ENCODE data around the gene DPH7. TPM values are rescaled to one million over a fixed set of nuclear protein-coding genes. Genes with fewer than 3 reads are reported as not detected.

DPH7 gene
- total RNA-seq, 1 donor from 2014 or later: 34.4 TPM

- no peaks in the 10 kb centered on the region for H3K27me3 ChIP-seq (ENCODE audit: insufficient read depth, low read length)
- H3K27ac Mint-ChIP-seq (ENCODE audit: unreplicated experiment): no peak overlapping the region
- H3K4me1 Mint-ChIP-seq (ENCODE audit: low read depth, unreplicated experiment): no peaks in the 10 kb centered on the region
- no peak overlapping the region for H3K4me2 ChIP-seq (ENCODE audit: low read length)
- H3K4me1 ChIP-seq (ENCODE audit: insufficient read depth, low read length): no peaks in the 10 kb centered on the region
- H3K27me3 Mint-ChIP-seq (ENCODE audit: low read depth, unreplicated experiment): peaks cover 2% of the 10 kb centered on the region
- no peak for FAIRE-seq
- H3K9me3 ChIP-seq (ENCODE audit: insufficient read depth, low read depth, low read length): no peaks in the 10 kb centered on the region
- DNase-seq (ENCODE audit: low read depth): no peak
- no peaks in the 10 kb centered on the region for H4K20me1 ChIP-seq (ENCODE audit: insufficient read depth, low read length)
- H3K36me3 Mint-ChIP-seq (ENCODE audit: low read depth, unreplicated experiment): peaks cover 12% of the 10 kb centered on the region
- no peak overlapping the region for H2AFZ ChIP-seq (ENCODE audit: low read depth, low read length)
- H3K27ac ChIP-seq (ENCODE audit: low read depth, low read length): no peak overlapping the region
- no peak overlapping the region for H3K9ac ChIP-seq (ENCODE audit: low read length)
- H3K4me3 Mint-ChIP-seq (ENCODE audit: unreplicated experiment): no peak overlapping the region
- H3K4me3 ChIP-seq (ENCODE audit: insufficient read depth, low read depth, low read length): no peak overlapping the region
- no peaks in the 10 kb centered on the region for H3K36me3 ChIP-seq (ENCODE audit: insufficient read depth, low read length)
- peaks cover 2% of the 10 kb centered on the region for H3K9me3 Mint-ChIP-seq (ENCODE audit: unreplicated experiment)
- no peaks in the 10 kb centered on the region for H3K79me2 ChIP-seq (ENCODE audit: insufficient read depth, low read length)
- TF ChIP-seq EZH2 (IDR thresholded peaks at IDR 0.05; ENCODE audit: insufficient read depth, low read length) (no peak), CTCF (IDR thresholded peaks at IDR 0.05; ENCODE audit: insufficient read depth, low read depth, low read length) (no peak)
Observed at GRCh38 chr9:137516144-137516917, 62.4 kb downstream of the DPH7 start.

- Histone ChIP-seq H3K4me1 (ENCODE audit: insufficient read depth, low read length) (no peaks in the 10 kb centered on the region), H3K27ac (ENCODE audit: low read depth, low read length) (no peak overlapping the region), H3K79me2 (ENCODE audit: insufficient read depth, low read length) (no peaks in the 10 kb centered on the region), H4K20me1 (ENCODE audit: insufficient read depth, low read length) (no peaks in the 10 kb centered on the region), H3K36me3 (ENCODE audit: insufficient read depth, low read length) (no peaks in the 10 kb centered on the region), H3K4me2 (ENCODE audit: low read length) (no peak overlapping the region), H3K9me3 (ENCODE audit: insufficient read depth, low read depth, low read length) (no peaks in the 10 kb centered on the region), H3K9ac (ENCODE audit: low read length) (no peak overlapping the region), H3K27me3 (ENCODE audit: insufficient read depth, low read length) (no peaks in the 10 kb centered on the region), H3K4me3 (ENCODE audit: insufficient read depth, low read depth, low read length) (no peak overlapping the region), H2AFZ (ENCODE audit: low read depth, low read length) (no peak overlapping the region)
- Mint-ChIP-seq H3K27me3 (ENCODE audit: low read depth, unreplicated experiment) (peaks cover 2% of the 10 kb centered on the region), H3K4me1 (ENCODE audit: low read depth, unreplicated experiment) (no peaks in the 10 kb centered on the region), H3K4me3 (ENCODE audit: unreplicated experiment) (no peak overlapping the region), H3K27ac (ENCODE audit: unreplicated experiment) (no peak overlapping the region), H3K36me3 (ENCODE audit: low read depth, unreplicated experiment) (peaks cover 9% of the 10 kb centered on the region), H3K9me3 (ENCODE audit: unreplicated experiment) (peaks cover 2% of the 10 kb centered on the region)
- FAIRE-seq: no peak
- TF ChIP-seq CTCF (IDR thresholded peaks at IDR 0.05; ENCODE audit: insufficient read depth, low read depth, low read length) (no peak), EZH2 (IDR thresholded peaks at IDR 0.05; ENCODE audit: insufficient read depth, low read length) (no peak)
- DNase-seq (ENCODE audit: low read depth): no peak
Observed at GRCh38 chr9:137515338-137515724, 63.4 kb downstream of the DPH7 start.

- H3K4me3 Mint-ChIP-seq (ENCODE audit: unreplicated experiment): no peak overlapping the region
Observed at GRCh38 chr9:137514691-137515337, 63.9 kb downstream of the DPH7 start.

More at GRCh38 chr9:137514691-137515337, 63.9 kb downstream of the DPH7 start:
- H3K4me1 ChIP-seq (ENCODE audit: insufficient read depth, low read length): no peaks in the 10 kb centered on the region
- no peak overlapping the region for H3K27ac Mint-ChIP-seq (ENCODE audit: unreplicated experiment)
- no peaks in the 10 kb centered on the region for H3K27me3 ChIP-seq (ENCODE audit: insufficient read depth, low read length)
- H2AFZ ChIP-seq (ENCODE audit: low read depth, low read length): no peak overlapping the region
- peaks cover 2% of the 10 kb centered on the region for H3K27me3 Mint-ChIP-seq (ENCODE audit: low read depth, unreplicated experiment)
- H3K9me3 Mint-ChIP-seq (ENCODE audit: unreplicated experiment): peaks cover 2% of the 10 kb centered on the region
- FAIRE-seq (no peak), DNase-seq (ENCODE audit: low read depth) (no peak)
- no peak overlapping the region for H3K9ac ChIP-seq (ENCODE audit: low read length)
- no peaks in the 10 kb centered on the region for H3K9me3 ChIP-seq (ENCODE audit: insufficient read depth, low read depth, low read length)
- H3K4me2 ChIP-seq (ENCODE audit: low read length): no peak overlapping the region
- H3K79me2 ChIP-seq (ENCODE audit: insufficient read depth, low read length): no peaks in the 10 kb centered on the region
- H4K20me1 ChIP-seq (ENCODE audit: insufficient read depth, low read length): no peaks in the 10 kb centered on the region
- H3K4me1 Mint-ChIP-seq (ENCODE audit: low read depth, unreplicated experiment): no peaks in the 10 kb centered on the region
- H3K36me3 Mint-ChIP-seq (ENCODE audit: low read depth, unreplicated experiment): peaks cover 4% of the 10 kb centered on the region
- H3K4me3 ChIP-seq (ENCODE audit: insufficient read depth, low read depth, low read length): no peak overlapping the region
- no peaks in the 10 kb centered on the region for H3K36me3 ChIP-seq (ENCODE audit: insufficient read depth, low read length)
- no peak for TF ChIP-seq EZH2 (IDR thresholded peaks at IDR 0.05; ENCODE audit: insufficient read depth, low read length)
- no peak for TF ChIP-seq CTCF (IDR thresholded peaks at IDR 0.05; ENCODE audit: insufficient read depth, low read depth, low read length)
- H3K27ac ChIP-seq (ENCODE audit: low read depth, low read length): no peak overlapping the region
